PC-3 (cell line): ENCODE results near the gene CTXN3. TPM values are rescaled to one million over a fixed set of nuclear protein-coding genes. Genes with fewer than 3 reads are reported as not detected.

Experiments
- ATAC-seq: fragments of 200-7000 bp; cut with Tn5 transposase; 2 replicates; pipeline ENCODE4 v1.9.1; 2020; ENCODE audit warnings: mild to moderate bottlenecking, moderate library complexity
- BruUV-seq: library from RNA; stranded (reverse); fragments of 400-500 nt; replicated peaks from 2 replicates; lab custom pipeline; 2021; lab: Mats Ljungman, UMichigan
- CTCF ChIA-PET: fragments of 300-600 bp; sonication (Branson Sonifier 250); formaldehyde crosslinking; loops from one replicate; lab custom pipeline; 2022; ENCODE audit warnings: antibody characterized with exemption; lab: Charles Lee
- POLR2A ChIA-PET: fragments of 300-600 bp; sonication (Branson Sonifier 250); formaldehyde crosslinking; loops from one replicate; lab custom pipeline; 2022; ENCODE audit warnings: antibody characterized with exemption; ENCODE audit not compliant: unreplicated experiment; lab: Charles Lee
- DNase-seq: peaks from one replicate; pipeline ENCODE4 v3.0.0-alpha.2; 2015
- H2AFZ ChIP-seq: fragments of 300-600 bp; sonication (generic); 2 replicates; pipeline ENCODE4 v1.6.0; 2016; ENCODE audit warnings: antibody characterized with exemption, low read length
- H3F3A ChIP-seq: fragments of 300-600 bp; sonication (generic); one replicate; pipeline ENCODE4 v1.6.0; 2017; ENCODE audit warnings: antibody characterized with exemption, low read length, control low read depth, mild to moderate bottlenecking; ENCODE audit not compliant: unreplicated experiment
- H3K27ac ChIP-seq: fragments of 300-600 bp; sonication (generic); 2 replicates; pipeline ENCODE4 v1.5.1; 2016; ENCODE audit warnings: mild to moderate bottlenecking, low read length
- H3K27me3 ChIP-seq: fragments of 300-600 bp; sonication (generic); 2 replicates; pipeline ENCODE4 v1.6.1; 2016; ENCODE audit warnings: low read length, mixed read lengths
- H3K36me3 ChIP-seq: fragments of 300-600 bp; sonication (generic); 2 replicates; pipeline ENCODE4 v1.6.1; 2016; ENCODE audit warnings: low read depth, mixed run types, low read length, mixed read lengths
- H3K4me1 ChIP-seq: fragments of 300-600 bp; sonication (generic); 2 replicates; pipeline ENCODE4 v1.5.1; 2016; ENCODE audit warnings: low read length; ENCODE audit not compliant: insufficient read depth
- H3K4me2 ChIP-seq: fragments of 300-600 bp; sonication (generic); 2 replicates; pipeline ENCODE4 v1.6.0; 2016; ENCODE audit warnings: low read length
- H3K4me3 ChIP-seq: fragments of 300-600 bp; sonication (generic); 2 replicates; pipeline ENCODE4 v1.5.1; 2016; ENCODE audit warnings: mild to moderate bottlenecking, low read length, mixed read lengths
- H3K79me2 ChIP-seq: fragments of 300-600 bp; sonication (generic); 2 replicates; pipeline ENCODE4 v1.6.1; 2017; ENCODE audit warnings: low read length, mixed read lengths
- H3K9ac ChIP-seq: fragments of 300-600 bp; sonication (generic); 2 replicates; pipeline ENCODE4 v1.6.0; 2016; ENCODE audit warnings: mild to moderate bottlenecking, low read length
- H3K9me2 ChIP-seq: fragments of 300-600 bp; sonication (generic); replicated peaks from 2 replicates; pipeline ENCODE4 v1.6.1; 2016; ENCODE audit warnings: mixed run types, low read length, mixed read lengths
- H3K9me3 ChIP-seq: fragments of 300-600 bp; sonication (generic); 2 replicates; pipeline ENCODE4 v1.6.1; 2016; ENCODE audit warnings: low read length, mixed read lengths
- H4K20me1 ChIP-seq: fragments of 300-600 bp; sonication (generic); 2 replicates; pipeline ENCODE4 v1.6.1; 2016; ENCODE audit warnings: low read length, mixed read lengths
- EZH2 ChIP-seq: fragments of 300-600 bp; sonication (generic); IDR thresholded peaks from one replicate; pipeline ENCODE4 v1.6.1; 2017; ENCODE audit warnings: antibody characterized with exemption, mild to moderate bottlenecking, low read length; ENCODE audit not compliant: unreplicated experiment
- EZH2phosphoT487 ChIP-seq: fragments of 300-600 bp; sonication (generic); IDR thresholded peaks from 2 replicates; pipeline ENCODE4 v1.6.1; 2018; ENCODE audit warnings: mild to moderate bottlenecking, antibody characterized with exemption, low read length, borderline replicate concordance
- intact Hi-C: fragments of 100-400 bp; cut with micrococcal nuclease; formaldehyde crosslinking; loops from 2 replicates; pipeline ENCODE4 v1.9.0; 2023
- total RNA-seq: library from RNA; depleted of rRNA; stranded (reverse); fragments of >200 nt; gene quantifications from 2 replicates; pipeline ENCODE4 v1.2.3, GENCODE V29; 2014
- TF ChIP-seq, protein P1 (sequence below): fragments of 300-600 bp; sonication (generic); conservative IDR thresholded peaks from 2 replicates; pipeline ENCODE4 v1.5.1; 2017; ENCODE audit warnings: antibody characterized with exemption, low read depth, mild to moderate bottlenecking, low read length

CTXN3 gene
- total RNA-seq, 1 experiment from 2014 or later: not detected

DNA sequence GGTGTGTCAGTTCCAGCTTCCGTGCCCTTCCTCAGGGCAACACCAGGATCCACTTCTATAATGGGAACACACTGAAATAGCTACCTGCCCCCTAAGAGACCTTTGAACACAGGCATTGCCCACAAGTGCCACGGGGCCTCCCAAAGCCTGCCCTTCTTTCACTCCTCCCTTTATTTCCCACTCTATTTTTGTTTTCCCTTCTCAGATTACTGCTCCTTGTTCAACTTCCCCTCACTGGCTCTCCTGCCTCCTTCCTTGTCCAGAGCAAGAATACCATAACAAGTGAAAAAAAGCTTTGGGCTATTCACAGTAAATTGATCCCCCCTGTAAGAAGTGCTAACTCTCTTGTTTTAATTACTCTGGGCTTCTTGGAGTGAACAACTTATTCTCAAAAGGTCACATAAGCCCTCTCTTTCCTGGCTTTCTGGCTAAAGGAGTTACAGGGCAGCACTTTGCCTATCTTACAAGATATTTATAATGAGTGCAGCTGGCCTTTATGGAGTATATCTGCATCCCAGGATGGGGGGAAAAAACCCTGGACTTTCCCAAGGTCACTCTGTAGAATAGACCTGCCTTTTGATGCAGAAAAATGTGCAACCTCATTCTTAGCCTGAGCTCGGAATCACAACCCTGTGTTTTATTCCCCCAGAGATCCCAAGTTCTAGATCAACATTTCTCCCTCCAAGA, 11.3 kb downstream of the CTXN3 start:
- Histone ChIP-seq H3K4me1 (no peaks in the 10 kb centered on the region), H3K9ac (no peak overlapping the region), H3K9me2 (no peaks in the 10 kb centered on the region), H3K27ac (no peak overlapping the region), H3K9me3 (no peaks in the 10 kb centered on the region), H3K79me2 (no peaks in the 10 kb centered on the region), H3K4me3 (no peak overlapping the region), H3K27me3 (peaks cover 93% of the 10 kb centered on the region), H4K20me1 (no peaks in the 10 kb centered on the region), H2AFZ (no peak overlapping the region), H3F3A (no peaks in the 10 kb centered on the region), H3K4me2 (no peak overlapping the region), H3K36me3 (no peaks in the 10 kb centered on the region)
- no TSS peak for BruUV-seq
- ATAC-seq (no peak), DNase-seq (no peak)
- POLR2A ChIA-PET: no interaction called here
- CTCF ChIA-PET: no interaction called here
- intact Hi-C loops: no loop called here
- TF ChIP-seq, protein P1, sequence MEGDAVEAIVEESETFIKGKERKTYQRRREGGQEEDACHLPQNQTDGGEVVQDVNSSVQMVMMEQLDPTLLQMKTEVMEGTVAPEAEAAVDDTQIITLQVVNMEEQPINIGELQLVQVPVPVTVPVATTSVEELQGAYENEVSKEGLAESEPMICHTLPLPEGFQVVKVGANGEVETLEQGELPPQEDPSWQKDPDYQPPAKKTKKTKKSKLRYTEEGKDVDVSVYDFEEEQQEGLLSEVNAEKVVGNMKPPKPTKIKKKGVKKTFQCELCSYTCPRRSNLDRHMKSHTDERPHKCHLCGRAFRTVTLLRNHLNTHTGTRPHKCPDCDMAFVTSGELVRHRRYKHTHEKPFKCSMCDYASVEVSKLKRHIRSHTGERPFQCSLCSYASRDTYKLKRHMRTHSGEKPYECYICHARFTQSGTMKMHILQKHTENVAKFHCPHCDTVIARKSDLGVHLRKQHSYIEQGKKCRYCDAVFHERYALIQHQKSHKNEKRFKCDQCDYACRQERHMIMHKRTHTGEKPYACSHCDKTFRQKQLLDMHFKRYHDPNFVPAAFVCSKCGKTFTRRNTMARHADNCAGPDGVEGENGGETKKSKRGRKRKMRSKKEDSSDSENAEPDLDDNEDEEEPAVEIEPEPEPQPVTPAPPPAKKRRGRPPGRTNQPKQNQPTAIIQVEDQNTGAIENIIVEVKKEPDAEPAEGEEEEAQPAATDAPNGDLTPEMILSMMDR: no peak
- no peak for TF ChIP-seq EZH2phosphoT487
- no peak for TF ChIP-seq EZH2

DNA sequence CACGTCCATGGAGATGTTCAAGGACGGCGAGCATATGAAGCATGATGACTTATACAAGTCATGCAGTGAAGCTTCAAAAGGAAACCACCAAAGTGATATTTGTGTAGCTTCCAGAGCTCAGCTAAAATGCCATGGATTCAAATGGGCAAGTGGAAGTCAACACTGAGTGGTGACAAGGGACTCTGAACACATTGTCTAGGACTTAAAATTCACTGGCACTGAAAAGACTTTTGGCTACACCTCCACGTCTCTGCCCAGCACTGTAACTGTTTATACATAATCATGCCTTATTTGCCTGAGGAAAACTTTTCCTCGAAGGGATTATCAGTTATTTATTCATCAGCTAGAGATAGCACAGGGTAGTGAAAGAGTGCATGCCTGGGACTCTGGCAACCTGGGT, 15.2 kb downstream of the CTXN3 start:
- no peaks in the 10 kb centered on the region for H3K4me1 ChIP-seq
- H3K27me3 ChIP-seq: peaks cover 80% of the 10 kb centered on the region
- DNase-seq (no peak), ATAC-seq (no peak)
- intact Hi-C loops: no loop called here
- H3K27ac ChIP-seq: no peak overlapping the region
- TF ChIP-seq EZH2 (no peak), EZH2phosphoT487 (no peak)
- TF ChIP-seq, protein P1: no peak
- H4K20me1 ChIP-seq: no peaks in the 10 kb centered on the region
- no peak overlapping the region for H3K4me2 ChIP-seq
- H3K9ac ChIP-seq: no peak overlapping the region
- H3F3A ChIP-seq: no peaks in the 10 kb centered on the region
- no peaks in the 10 kb centered on the region for H3K9me2 ChIP-seq
- H3K36me3 ChIP-seq: no peaks in the 10 kb centered on the region
- H3K4me3 ChIP-seq: no peak overlapping the region
- no peak overlapping the region for H2AFZ ChIP-seq
- no peaks in the 10 kb centered on the region for H3K9me3 ChIP-seq
- BruUV-seq: no TSS peak
- POLR2A ChIA-PET: no interaction called here
- H3K79me2 ChIP-seq: no peaks in the 10 kb centered on the region
- CTCF ChIA-PET: no interaction called here

DNA sequence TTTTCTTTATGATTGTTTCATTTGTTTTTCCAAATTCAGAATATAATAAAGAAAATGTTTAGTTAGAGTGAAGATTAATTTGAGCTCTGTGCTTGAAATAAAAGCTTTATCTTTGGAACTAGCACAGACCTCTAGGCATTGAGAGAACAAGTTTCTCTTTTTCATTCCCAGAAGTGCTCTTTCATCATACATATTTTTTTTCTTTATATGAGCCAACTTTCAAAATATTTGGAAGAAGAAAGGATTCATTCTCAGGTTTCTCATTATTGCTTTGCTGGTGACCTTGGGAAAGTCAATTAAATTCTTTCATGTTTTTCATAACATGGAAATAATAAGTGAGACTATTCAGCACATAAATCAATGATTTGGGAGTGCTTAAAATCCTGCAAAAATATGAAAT, 16.8 kb downstream of the CTXN3 start:
- intact Hi-C loops: no loop called here
- CTCF ChIA-PET: no interaction called here
- TF ChIP-seq EZH2phosphoT487: no peak
- TF ChIP-seq, protein P1: no peak
- TF ChIP-seq EZH2: no peak
- H3K4me2 ChIP-seq: no peak overlapping the region
- H3K27ac ChIP-seq: no peak overlapping the region
- H3K9me3 ChIP-seq: no peaks in the 10 kb centered on the region
- no peak overlapping the region for H2AFZ ChIP-seq
- H3K4me3 ChIP-seq: no peak overlapping the region
- no peaks in the 10 kb centered on the region for H3F3A ChIP-seq
- H3K9me2 ChIP-seq: no peaks in the 10 kb centered on the region
- POLR2A ChIA-PET: interaction anchor here (0.6 kb wide), 1 partner anchor 429 kb away, joined by 3 read pairs; no protein-coding TSS in a partner anchor
- ATAC-seq (no peak), DNase-seq (no peak)
- no peaks in the 10 kb centered on the region for H3K79me2 ChIP-seq
- no peaks in the 10 kb centered on the region for H3K4me1 ChIP-seq
- H3K27me3 ChIP-seq: peaks cover 78% of the 10 kb centered on the region
- no peaks in the 10 kb centered on the region for H4K20me1 ChIP-seq
- H3K9ac ChIP-seq: no peak overlapping the region
- no peaks in the 10 kb centered on the region for H3K36me3 ChIP-seq
- no TSS peak for BruUV-seq
